Kidney epithelial cell (primary cell): ENCODE measurements around the gene AKT1S1. TPM values are rescaled to one million over a fixed set of nuclear protein-coding genes. Genes with fewer than 3 reads are reported as not detected.

Source experiments
- DNase-seq: peaks from one replicate; pipeline ENCODE4 v3.0.0-alpha.2; 2010; ENCODE audit warnings: low read depth
- H3K27me3 ChIP-seq: 2 replicates; pipeline ENCODE4 v1.6.0; 2011; ENCODE audit warnings: low read length; ENCODE audit not compliant: control insufficient read depth, insufficient read depth
- H3K36me3 ChIP-seq: 2 replicates; pipeline ENCODE4 v1.5.1; 2011; ENCODE audit warnings: low read length; ENCODE audit not compliant: control insufficient read depth, insufficient read depth
- H3K4me3 ChIP-seq: 2 replicates; pipeline ENCODE4 v1.5.1; 2011; ENCODE audit warnings: low read depth, mild to moderate bottlenecking, control low read depth, low read length
- total RNA-seq: library from RNA; depleted of rRNA; stranded (reverse); fragments of >200 nt; gene quantifications from 2 replicates; pipeline ENCODE4 v1.2.3, GENCODE V29; 2015
- TF ChIP-seq, protein P1 (sequence below): IDR thresholded peaks from 2 replicates; pipeline ENCODE4 v1.5.1; 2011; ENCODE audit warnings: mild to moderate bottlenecking, moderate library complexity, low read length, control low read depth, inconsistent platforms; ENCODE audit not compliant: insufficient read depth, poor library complexity, severe bottlenecking

Gene AKT1S1
- total RNA-seq, 1 donor from 2014 or later, result 23.2 TPM

DNA sequence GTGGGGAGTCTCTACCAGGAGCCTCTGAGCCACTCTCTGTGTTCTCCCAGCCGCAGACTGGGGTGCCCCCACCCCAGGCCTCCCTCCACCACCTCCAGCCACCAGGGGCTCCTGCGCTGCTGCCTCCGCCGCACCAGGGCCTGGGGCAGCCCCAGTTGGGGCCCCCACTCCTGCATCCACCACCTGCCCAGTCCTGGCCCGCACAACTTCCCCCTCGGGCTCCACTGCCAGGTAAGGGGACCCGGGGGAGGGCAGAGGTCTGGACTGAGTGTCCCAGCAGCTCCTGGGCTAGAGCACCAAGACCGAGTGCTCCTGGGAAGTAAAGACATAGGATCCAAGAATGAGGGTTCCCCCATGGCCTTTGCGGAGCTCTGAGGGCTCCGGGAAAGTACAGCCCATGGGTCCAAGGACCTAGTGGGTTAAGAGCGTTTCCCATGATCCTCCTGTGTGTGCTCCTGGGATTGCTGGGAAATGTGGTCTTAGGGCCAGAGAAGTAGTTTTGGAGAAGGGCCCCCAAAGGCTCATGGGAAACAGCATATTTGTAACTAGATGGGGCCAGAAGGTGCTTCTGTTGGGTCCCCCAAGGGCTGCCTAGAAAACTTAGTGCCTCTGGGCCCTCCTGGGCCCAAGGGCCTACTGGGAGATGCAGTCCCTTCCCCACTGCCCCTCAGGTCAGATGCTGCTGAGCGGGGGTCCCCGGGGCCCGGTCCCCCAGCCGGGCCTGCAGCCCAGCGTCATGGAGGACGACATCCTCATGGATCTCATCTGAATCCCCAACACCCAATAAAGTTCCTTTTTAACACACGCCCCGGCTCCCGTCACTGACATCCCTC lies 40.8 kb downstream of the AKT1S1 start:
- DNase-seq, result no peak
- TF ChIP-seq, protein P1, sequence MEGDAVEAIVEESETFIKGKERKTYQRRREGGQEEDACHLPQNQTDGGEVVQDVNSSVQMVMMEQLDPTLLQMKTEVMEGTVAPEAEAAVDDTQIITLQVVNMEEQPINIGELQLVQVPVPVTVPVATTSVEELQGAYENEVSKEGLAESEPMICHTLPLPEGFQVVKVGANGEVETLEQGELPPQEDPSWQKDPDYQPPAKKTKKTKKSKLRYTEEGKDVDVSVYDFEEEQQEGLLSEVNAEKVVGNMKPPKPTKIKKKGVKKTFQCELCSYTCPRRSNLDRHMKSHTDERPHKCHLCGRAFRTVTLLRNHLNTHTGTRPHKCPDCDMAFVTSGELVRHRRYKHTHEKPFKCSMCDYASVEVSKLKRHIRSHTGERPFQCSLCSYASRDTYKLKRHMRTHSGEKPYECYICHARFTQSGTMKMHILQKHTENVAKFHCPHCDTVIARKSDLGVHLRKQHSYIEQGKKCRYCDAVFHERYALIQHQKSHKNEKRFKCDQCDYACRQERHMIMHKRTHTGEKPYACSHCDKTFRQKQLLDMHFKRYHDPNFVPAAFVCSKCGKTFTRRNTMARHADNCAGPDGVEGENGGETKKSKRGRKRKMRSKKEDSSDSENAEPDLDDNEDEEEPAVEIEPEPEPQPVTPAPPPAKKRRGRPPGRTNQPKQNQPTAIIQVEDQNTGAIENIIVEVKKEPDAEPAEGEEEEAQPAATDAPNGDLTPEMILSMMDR, result no peak

DNA sequence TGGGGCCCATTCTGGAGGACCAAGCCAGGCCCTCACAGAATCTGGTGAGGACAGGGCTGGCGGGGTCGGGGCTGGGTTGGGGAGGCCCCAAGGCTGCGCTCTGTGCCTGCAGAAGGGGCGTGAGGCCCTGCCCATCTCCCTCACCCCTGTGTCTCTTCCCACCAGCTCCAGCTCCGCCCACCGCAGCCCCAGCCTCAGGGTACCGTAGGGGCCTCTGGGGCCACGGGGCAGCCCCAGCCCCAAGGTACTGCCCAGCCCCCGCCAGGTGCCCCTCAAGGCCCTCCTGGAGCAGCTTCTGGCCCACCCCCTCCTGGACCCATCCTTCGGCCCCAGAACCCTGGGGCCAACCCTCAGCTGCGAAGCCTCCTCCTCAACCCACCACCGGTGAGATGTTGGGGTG lies 41.6 kb downstream of the AKT1S1 start:
- Histone ChIP-seq H3K4me3 (no peak overlapping the region), H3K36me3 (peaks cover 1% of the 10 kb centered on the region), H3K27me3 (no peaks in the 10 kb centered on the region)
- TF ChIP-seq, protein P1, result no peak
- DNase-seq, result no peak

More for the DNA sequence above, 40.8 kb downstream of the AKT1S1 start:
- peaks cover 1% of the 10 kb centered on the region for H3K36me3 ChIP-seq
- no peaks in the 10 kb centered on the region for H3K27me3 ChIP-seq
- H3K4me3 ChIP-seq, result no peak overlapping the region

DNA sequence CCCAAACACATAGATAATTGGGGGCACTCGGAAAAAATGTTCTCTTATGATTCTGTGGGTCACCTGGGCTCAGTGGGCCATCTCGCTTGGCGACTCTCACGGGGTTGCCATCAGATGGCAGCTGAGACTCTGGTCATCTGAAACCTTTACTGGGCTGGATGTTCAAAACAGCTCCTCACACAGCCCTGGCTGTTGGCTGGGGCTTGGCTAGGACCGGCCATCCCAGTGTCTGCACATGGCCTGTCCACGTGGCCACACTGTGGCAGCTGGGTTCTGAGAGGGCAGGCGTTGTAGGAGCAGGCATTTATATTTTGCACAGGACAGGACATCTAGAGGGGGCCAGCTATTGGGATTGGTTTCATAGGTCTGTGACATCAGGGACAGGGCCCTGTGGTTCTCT lies 43.6 kb downstream of the AKT1S1 start:
- Histone ChIP-seq H3K4me3 (no peak overlapping the region), H3K36me3 (peaks cover 1% of the 10 kb centered on the region), H3K27me3 (no peaks in the 10 kb centered on the region)
- DNase-seq, result no peak
- TF ChIP-seq, protein P1, result no peak

DNA sequence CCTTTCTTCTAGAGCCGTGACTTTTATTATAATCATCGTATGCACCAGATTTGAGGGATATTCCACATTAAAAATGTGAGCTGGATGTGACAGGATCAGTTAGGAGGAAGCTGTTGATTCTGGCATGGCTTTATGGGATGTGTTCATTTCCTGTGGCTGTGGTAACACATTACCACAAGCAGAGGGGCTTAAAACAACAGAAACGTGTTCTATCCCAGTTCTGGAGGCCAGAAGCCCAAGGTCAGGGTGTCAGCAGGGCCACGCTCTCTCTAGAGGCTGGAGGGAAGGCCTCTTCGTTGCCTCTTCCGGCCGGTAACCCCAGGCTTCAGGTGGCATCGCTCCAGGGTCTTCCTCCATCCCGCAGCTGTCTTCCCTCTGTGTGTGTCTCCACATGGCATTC lies 44.6 kb downstream of the AKT1S1 start:
- H3K27me3 ChIP-seq, result no peaks in the 10 kb centered on the region
- H3K36me3 ChIP-seq, result peaks cover 1% of the 10 kb centered on the region
- no peak for DNase-seq
- no peak overlapping the region for H3K4me3 ChIP-seq
- TF ChIP-seq, protein P1, result no peak

DNA sequence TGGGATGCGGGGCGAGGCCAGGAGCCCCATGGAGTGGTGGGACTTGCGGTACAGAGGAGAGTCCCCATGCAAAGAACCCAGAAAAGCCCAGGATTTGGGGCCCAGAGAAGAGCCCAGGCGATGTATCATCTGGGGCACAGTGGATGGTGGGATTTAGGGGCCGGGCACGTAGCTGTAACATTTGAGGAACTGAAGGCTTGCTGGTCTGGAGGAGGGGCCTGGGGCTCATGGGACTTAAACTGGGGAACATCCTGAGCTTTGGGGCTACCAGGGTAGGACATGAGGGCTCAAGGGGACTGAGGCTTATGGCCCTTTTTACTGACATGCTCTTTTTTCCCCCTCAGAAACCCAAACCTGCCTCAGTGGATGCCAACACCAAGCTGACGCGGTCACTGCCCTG lies 45.6 kb downstream of the AKT1S1 start:
- Histone ChIP-seq H3K27me3 (no peaks in the 10 kb centered on the region), H3K4me3 (no peak overlapping the region), H3K36me3 (peaks cover 1% of the 10 kb centered on the region)
- DNase-seq, result no peak
- TF ChIP-seq, protein P1, result no peak

DNA sequence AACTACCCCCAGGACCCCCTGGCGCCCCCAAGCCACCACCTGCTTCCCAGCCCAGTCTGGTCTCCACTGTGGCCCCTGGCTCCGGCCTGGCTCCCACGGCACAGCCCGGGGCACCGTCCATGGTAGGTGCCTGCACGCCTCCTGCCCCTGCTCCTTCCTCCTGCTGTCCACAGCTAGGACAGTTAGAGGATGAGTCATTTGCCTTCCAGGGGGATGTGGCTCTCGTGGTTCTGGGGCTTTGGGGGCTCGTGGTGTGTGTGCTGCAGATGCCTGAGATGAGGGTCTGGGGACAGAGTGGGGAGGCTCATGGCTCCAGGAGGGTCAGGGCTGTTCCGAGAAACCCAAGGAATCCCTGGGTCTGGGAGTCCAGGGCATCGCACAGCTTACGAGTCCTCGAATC lies 46.4 kb downstream of the AKT1S1 start:
- TF ChIP-seq, protein P1, result no peak

More for the DNA sequence above, 46.4 kb downstream of the AKT1S1 start:
- Histone ChIP-seq H3K4me3 (no peak overlapping the region), H3K27me3 (no peaks in the 10 kb centered on the region), H3K36me3 (peaks cover 1% of the 10 kb centered on the region)
- DNase-seq, result no peak
